Activated effector memory CD4-positive, alpha-beta T cell treated with anti-CD3 and anti-CD28 coated beads, Interleukin-2, amount 50 U/mL, for 16 hours (primary cell): ENCODE data around the gene SCAMP4.

Experiments
- DNase-seq: peaks from one replicate; pipeline ENCODE4 v3.0.0-alpha.2; 2020

The SCAMP4 gene

DNA sequence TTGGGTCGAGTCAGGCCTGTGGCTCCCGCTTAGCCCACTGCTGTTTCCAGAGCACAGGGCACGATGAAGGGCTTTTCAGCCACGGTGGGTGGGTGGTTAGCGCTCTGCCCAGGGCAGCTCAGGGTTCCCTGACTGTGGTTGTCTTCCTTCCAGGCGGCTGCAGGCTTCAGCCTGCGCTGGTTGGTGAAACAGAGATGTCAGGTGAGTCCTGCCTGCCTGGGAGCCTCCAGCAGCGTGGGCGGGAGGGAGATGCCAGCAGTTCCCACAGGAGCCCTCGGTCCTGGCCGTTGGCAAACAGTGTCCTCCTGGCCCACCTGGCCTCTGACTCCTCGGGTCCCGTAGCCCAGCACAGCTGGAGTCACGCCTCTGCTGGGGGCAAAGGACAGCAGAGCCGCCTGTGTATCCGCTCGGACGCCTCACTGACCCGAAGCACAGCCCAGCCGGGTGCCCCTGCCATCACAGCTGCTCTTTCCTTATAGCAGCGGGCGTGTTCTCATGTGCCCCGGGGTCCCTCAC is 9.7 kb downstream of the SCAMP4 start:
- DNase-seq: no peak

DNA sequence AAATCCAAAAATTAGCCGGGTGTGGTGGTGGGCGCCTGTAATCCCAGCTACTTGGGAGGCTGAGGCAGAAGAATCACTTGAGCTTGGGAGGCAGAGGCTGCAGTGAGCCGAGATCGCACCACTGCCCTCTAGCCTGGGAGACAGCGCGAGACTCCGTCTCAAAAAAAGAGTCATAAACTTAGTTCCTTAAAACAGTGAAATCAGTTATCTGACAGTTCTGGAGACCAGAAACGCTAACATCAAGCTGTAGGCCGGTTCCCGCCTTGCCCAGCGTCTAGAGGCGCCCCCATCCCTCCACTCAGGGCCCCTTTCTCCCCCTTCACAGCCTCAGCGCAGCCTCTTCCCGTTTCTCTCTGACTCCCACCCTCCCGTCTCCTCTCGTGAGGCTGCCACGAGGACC is 11.9 kb downstream of the SCAMP4 start:
- no peak for DNase-seq

DNA sequence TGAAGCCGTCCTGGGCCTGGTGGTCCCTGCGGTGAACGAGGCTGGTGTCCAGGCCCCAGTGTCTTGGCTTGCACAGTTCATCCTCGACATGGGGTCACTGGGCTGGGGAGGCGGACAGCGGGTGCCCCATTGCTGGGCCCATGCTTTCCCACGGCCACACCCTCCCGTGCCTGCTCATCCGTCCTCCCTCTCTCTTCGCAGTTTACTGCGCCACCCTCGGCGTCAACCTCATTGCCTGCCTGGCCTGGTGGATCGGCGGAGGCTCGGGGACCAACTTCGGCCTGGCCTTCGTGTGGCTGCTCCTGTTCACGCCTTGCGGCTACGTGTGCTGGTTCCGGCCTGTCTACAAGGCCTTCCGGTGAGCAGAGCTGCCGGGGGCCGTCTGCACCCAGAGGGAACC is 12.7 kb downstream of the SCAMP4 start:
- no peak for DNase-seq

DNA sequence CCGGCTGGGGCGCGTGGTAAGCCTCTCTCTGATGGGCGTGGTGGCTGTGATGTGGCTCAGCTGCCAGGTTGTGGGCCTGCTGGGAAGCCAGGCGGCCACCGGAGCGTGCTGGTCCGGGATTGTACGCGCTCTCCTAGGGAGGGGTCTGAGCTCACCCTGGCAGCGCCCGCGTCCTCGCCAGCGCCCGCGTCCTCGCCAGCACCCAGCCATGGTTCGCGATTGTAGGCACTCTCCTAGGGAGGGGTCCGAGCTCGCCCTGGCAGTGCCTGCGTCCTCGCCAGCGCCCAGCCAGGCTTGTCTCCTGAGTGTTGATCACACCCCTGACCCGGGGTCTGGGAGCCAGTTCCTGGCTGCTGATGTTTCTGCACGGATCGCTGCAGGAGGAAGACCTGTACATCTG is 13.8 kb downstream of the SCAMP4 start:
- DNase-seq: no peak

DNA sequence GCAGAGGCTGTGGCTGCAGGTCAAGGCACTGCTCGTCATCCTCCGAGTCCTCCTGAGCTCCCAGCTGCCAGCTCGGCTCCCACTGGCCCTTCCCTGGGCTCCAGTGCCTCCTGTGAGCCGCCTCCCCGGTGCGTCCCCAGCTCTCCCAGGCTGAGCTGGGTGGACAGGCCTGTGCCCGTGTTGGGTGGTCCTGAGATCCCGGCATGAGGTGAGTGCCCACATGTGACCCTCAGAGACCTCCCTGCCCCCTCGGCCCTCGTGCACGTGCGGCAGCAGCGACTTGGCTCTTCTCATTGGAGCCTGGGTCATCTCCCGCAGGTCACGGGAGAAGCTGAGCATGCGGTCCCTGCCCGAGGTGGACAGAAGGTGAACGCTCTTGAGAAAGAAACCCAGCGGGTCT is 15.4 kb downstream of the SCAMP4 start:
- DNase-seq: no peak

DNA sequence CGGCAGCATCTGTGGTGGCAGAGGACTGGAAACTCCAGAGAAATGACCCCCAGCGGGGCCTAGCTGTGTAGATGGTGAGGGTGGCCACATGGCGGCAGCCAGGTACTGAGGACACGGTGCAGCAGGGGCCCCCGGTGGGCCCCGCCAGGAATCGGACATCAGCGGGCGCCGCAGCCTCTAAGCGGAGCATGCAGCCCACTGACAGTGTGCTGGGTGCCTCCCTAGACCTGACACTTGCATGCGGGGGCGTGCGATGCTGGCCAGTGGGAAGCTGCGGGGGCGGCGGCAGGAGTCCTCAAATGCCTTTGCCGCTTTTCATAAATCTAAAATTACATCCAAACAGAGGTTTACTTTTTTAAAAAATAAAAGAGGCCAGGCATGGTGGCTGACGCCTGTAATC is 16.1 kb downstream of the SCAMP4 start:
- no peak for DNase-seq

DNA sequence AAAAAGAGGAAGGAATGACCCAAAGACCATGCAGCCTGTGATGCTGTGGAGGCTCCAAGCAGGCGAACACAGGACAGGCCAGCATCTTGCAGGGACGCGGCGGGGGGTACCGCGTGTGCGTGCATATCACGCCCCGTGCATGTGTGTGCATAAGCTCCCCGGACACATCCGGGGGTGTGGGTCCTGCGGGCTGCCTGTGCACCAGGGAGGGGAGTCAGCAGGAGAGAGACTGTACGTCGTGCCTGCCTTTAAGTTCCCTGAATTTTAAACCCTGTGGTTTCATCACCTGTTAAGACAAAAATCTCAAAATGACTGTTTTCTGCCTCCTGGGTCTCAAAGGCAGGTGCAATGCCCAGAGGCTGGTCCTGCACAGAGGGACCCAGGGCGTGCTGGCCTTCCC is 16.6 kb downstream of the SCAMP4 start:
- DNase-seq: no peak

DNA sequence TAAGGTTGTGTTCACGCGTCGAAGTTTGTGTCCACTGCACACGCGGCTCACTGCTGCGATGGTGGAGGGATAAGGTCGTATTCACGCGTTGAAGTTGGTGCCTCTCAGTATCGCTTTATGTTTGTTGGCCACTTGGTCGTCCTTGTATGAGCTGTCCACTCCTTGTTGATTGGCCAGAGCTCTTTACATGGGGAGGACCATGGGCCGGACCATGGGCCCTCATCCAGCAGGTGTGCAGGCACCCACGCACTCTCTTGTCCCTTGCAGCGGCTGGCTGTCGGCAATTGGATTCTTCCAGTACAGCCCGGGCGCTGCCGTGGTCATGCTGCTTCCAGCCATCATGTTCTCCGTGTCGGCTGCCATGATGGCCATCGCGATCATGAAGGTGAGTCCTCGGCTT is 17.6 kb downstream of the SCAMP4 start:
- DNase-seq: no peak

DNA sequence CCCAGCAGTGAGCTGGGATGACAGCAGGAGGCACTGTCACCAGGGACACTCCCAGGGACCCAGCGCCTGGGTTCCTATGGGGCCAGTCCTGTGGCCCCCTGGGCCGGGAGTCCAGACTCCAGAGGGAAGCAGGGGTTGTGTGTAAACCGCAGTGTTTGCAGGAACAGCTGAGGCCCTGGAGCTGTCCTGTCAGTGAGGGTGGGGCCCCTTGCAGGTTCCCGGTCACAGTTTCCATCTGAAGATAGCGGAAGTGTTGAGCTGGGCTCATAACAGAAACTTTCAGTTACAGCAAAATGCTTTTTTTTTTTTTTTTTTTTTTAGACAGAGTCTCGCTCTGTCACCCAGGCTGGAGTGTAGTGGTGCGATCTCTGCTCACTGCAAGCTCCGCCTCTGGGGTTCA is 18.1 kb downstream of the SCAMP4 start:
- peak; percentile 80 for DNase-seq

DNA sequence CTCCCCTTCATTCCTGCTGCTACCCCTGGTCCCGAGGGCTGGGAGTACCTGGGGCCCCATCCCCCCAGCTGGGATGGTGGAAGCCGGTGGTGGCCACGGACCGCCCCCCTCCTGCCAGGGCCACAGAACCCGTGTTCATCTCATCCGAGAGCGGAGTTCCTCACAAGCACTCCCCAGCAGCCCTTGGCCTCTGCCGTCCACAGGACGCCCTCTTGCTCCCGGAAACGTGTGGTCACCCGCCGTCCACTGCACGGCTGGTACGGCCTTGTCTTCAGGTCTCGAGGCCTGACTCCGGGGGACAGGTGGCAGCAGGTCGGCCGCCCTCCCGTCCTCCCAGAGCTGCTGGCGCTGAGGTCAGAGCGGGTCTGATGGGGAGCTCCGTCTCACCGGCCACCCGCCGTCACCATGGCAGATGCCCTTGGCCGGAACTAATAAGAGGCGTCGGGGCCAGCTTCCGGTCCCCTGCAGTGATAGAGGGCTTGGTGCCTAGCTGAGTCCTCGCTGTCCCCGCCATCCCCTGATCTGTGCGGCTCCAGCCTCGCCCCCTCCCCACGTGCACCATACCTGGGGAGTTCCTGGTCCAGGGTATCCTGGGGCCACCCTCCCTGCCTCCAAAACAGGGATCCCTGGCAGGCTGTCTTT is 19.2 kb downstream of the SCAMP4 start:
- no peak for DNase-seq

DNA sequence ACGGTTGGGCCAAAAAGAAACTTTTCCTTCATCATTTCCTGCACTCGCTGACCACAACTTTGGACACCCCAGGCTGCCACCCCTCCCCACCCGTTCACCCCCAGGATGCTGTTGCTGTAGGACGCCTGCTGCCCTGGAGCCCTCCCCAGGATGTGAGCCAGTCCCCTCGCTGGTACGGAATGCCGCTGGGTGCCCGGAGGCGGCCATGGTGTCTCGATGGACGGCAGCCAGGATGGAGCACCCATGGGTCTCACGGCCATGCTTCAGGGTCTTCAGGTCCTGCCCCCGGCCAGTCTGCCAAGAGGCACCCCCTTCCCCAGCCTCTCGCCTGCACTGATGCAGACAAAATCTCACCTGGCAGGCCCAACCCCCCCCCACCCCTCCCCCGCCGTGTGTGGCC is 20.3 kb downstream of the SCAMP4 start:
- no peak for DNase-seq

DNA sequence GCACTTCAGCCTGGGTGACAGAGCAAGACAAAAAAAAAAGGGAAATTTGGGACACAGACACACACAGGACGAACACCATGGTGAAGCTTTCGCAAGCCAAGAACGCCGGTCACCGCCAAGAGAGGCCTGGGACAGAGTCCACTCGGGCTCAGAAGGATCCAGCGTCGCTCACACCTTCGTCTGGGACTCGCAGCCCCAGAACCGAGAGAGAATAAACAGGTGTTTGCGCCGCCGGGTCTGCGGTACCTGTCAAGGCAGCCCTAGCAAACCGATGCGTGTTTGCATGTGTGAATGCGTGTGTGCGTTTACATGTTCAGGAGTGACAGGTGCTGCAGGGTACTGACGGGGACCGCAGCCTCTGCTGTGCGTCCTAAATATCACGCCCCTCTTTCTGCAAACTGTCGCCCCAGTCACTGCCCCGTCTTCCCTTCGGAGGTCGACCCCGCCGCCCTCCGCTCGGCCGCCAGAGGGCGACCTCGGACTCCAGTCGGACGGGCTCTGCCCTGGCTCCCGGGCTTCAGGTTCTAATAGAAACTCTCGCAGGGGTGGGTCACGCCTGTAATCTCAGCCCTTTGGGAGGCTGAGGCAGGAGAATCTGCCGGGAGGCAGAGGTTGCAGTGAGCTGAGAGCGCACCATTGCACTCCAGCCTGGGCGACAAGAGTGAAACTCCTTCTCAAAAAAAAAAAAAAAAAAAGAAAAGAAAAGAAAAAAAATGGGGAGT is 24.0 kb downstream of the SCAMP4 start:
- peak; percentile 92 for DNase-seq

DNA sequence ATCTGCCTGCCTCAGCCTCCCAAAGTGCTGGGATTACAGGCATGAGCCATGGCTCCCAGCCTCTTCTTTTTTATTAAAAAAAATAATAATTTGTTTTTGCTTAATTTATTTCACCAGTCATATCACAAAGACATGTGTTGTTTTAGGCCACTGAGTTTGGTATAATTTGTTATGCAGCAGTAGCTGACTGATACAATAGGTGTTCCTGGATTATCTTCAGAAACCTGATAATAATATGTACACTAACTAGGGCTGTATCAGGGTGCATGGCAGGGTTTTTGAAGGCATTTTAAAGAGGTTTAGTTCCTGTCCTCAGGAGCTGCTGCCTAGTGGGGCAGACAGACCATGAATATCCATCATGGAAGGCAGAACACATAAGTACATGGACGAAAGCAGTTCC is 26.2 kb downstream of the SCAMP4 start:
- DNase-seq: no peak

DNA sequence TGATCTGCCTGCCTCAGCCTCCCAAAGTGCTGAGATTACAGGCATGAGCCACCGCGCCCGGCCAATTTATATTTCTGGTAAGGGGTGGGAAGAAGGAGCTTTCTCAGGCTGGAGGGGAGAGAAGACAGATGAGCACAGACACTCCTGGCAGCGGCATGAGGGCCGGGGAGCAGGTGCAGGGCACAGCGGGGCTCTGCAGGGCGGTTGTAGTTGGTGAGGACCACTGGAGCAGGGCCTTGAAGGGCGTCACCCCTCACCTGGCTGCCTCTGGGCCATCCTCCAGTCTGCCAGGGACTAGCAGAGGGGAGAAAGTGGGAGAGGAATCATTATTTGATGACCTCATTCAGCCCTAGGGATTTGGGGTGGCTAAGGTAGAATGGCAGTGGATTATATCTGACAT is 27.2 kb downstream of the SCAMP4 start:
- DNase-seq: no peak

DNA sequence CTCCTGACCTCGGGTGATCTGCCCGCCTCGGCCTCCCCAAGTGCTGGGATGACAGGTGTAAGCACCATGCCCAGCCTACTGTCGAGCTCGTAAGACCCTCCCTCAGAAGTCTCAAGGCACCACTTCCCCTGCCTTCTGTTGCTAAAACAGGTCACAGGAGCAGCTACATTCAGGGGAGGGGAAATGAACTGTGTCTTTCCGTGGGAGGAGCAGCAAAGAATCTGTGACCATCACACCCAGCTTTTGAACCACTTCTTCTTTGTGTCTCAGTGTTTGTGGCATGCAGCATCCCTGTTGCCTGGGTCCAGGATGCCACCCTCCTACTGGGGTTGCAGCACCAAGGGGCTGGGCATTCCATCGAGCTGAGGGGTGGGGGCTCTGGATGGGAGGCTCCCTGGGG is 28.0 kb downstream of the SCAMP4 start:
- DNase-seq: no peak

DNA sequence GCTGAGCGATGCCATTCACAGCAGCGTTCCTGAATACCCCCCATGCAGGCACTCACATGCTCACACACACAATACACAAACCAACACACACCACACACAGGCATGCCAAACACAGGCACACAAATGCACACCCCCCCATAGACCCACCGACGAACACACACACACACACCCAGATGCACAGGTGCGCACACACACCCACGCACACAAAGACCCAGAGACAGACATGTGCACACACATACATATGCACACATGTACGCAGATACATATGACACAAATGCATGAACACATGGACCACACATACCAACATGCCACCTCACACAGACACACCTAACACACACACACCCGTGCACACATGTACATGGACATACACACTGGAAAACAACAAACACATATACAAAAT is 28.7 kb downstream of the SCAMP4 start:
- no peak for DNase-seq

DNA sequence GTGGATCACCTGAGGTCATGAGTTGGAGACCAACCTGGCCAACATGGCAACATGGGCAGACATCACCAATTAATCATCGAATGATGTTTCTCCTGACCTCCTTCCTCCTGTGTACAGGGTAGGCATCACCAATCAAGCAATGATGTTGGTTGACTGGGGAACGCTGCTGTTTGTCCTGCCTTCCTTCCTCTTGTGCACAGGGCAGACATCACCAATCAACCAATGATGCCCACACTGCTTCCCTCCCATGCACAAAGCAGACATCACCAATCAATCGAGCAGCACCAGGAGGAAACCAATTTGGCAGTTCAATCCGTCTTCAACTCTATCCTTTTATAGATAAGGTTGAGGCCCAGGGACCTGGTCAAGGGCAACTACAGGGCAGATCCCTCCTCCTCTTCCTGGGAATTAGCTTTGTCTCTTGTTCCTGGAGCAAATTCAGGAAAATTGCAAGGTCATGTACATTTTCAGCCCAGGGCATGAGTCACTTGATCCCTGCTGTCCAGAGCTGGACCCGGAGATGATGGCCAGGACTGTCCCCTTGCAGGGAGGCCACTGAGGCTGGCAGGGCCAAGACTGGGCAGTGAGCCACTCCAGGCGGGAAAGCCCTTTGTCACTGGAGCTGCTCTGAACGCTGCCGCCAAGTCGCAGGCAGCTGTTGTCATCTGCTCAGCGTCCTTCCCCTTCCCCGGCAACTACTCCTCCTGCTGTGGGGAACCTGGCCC is 30.4 kb downstream of the SCAMP4 start:
- DNase-seq: no peak

DNA sequence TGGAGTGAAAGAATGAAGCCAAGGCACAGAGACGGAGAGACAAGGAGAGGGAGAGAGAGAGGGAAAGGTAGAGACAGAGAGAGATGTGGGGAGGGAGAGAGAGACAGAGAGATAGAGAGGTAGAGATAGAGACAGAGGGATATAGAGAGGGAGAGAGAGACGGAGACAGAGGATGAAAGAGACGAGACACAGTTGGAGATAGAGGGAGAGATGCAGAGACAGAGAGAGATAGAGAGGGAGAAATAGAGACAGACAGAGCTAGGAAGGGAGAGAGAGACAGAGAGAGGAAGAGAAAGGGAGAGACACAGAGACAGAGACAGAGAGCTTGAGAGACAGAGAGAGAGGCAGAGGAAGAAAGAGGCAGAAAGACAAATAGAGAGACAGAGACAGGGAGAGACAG is 31.2 kb downstream of the SCAMP4 start:
- DNase-seq: no peak

DNA sequence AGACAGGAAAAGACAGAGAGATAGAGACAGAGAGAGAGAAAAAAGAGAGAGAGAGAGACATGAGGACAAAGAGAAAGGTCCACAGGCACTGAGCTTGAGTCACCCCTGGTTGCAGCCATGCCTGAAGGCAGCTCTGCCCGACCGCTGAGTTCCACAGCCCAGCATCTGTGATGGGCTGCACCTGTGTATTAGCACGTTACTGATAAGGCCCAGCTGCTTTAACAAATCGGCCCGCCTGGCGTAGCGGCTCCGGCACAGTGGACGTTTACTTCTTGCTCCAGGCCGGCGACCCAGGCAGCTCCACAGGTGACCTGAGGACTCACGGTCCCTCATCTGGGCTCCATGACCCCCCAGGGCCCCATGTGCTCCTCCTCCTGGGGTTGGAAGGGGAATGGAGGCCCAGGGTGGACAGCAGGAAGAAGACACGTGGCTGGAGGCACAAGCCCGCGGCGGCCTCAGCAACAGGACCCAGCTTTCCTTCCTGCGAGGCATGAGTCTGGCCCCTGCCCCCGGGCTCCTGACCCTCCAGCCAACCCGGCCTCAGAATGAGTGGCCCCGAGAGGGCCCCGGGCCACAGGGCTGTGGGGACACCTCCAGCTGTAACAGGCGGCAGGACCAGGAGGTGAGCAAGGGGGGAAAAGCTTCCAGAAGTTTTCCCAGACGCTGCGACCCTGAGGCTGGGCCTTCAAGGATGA is 31.9 kb downstream of the SCAMP4 start:
- no peak for DNase-seq

DNA sequence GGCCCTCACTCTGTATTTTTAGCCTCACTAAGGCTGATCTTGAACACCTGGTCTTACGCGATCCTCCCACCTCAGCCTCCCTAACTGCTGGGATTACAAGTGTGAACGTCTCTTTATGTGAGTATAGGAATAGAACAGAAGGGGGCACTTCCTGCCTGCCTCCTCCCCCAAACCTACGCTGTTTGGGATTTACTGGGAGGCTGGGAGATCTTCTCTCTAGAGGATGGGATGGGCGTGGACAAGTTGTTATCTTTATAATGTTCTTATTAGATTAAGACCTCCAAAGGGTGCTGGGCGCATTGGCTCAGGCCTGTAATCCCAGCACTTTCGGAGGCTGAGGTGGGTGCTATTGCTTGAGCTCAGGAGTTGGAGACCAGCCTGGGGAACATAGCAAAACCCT is 32.9 kb downstream of the SCAMP4 start:
- no peak for DNase-seq

DNA sequence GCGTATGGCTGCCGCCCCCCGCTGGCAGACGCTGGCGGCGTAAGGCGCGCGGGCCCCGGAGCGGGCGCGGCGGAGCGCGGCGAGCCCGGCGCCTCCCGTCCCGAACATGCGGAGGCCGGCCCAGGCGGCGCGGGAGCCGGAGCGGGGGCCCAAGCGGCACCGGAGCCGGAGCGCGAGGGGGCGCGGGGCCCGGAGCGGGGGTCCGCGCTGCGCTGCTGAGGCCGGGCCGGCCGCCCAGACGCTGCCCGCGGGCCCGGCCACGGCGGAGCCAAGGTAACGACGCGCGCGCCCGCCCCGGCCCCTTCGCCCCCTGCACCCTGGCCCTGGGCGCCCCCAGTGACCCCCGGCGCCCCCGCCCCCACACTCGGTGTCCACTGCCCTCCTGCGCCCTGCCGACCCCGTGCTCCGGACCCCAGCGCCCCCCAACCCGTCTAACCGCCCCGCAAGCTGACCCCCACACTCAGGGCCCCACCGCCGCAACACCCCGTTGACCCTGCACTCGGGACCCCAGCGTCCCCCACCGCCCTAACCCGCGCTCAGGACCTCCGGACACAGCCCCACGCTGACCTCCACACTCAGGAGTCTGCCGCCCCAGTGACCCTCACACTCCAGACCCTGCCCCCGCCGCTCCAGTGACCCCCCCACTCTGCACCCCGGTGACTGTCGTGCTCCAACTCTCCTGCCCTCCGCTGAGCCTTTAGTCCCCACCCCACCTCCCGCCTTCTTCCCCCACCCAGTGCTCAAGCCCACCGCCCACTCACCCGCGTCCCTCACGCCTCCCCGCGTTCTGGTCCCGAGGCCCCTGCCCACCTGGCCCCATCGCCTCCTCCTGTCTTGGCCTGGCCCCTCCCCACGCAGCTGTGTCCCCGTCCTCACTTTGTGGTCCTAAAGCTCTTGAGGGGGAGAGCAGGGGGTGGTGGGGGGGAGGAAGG is 36.2 kb downstream of the SCAMP4 start, which contains the start of gene CSNK1G2:
CSNK1G2 (plus strand) TSS at position 27 of the 932 bp plus-strand sequence. CDS start 28,601 bp downstream, outside the sequence.
- peak; percentile 70 for DNase-seq
